ENCODE data around the gene CCSER2.

DNA sequence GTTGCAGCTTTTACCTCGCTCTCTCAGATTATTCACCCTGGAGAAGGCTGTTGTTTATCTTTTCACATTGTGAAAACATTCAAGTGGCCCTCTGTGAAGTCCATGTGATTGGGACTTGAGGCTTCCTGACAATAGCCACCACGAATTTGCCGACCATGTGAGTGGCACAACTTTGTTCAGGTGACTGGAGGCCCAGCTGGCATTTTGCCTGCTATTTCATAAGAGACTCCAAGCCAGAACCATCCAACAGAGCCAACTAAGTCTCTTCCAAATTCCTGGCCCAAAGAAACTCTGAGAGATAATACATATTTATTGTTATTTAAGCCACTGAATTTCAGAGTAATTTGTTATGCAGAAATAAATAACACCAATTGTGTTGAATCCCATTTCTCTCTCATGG is 38.2 kb upstream of the CCSER2 start:
- no peak for TF ChIP-seq SIN3A (IDR thresholded peaks at IDR 0.05; ENCODE audit: low read depth)
- TF ChIP-seq ATF3 (IDR thresholded peaks at IDR 0.05) = no peak
- TF ChIP-seq POLR2A (IDR thresholded peaks at IDR 0.05; ENCODE audit: borderline replicate concordance, extremely low read depth, insufficient read depth, insufficient read length) = no peak
- TF ChIP-seq EZH2 (IDR thresholded peaks at IDR 0.05) = no peak
- TF ChIP-seq, protein P1, sequence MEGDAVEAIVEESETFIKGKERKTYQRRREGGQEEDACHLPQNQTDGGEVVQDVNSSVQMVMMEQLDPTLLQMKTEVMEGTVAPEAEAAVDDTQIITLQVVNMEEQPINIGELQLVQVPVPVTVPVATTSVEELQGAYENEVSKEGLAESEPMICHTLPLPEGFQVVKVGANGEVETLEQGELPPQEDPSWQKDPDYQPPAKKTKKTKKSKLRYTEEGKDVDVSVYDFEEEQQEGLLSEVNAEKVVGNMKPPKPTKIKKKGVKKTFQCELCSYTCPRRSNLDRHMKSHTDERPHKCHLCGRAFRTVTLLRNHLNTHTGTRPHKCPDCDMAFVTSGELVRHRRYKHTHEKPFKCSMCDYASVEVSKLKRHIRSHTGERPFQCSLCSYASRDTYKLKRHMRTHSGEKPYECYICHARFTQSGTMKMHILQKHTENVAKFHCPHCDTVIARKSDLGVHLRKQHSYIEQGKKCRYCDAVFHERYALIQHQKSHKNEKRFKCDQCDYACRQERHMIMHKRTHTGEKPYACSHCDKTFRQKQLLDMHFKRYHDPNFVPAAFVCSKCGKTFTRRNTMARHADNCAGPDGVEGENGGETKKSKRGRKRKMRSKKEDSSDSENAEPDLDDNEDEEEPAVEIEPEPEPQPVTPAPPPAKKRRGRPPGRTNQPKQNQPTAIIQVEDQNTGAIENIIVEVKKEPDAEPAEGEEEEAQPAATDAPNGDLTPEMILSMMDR (IDR thresholded peaks at IDR 0.05 in 2 of 3, conservative IDR thresholded peaks at IDR 0.05 in 1 of 3; ENCODE audit: borderline replicate concordance in 1 of 3, insufficient read depth in 1 of 3, low read depth in 2 of 3, low read length in 2 of 3) = no peak
